ENCODE results near the gene NTM. TPM values are rescaled to one million over a fixed set of nuclear protein-coding genes. Genes with fewer than 3 reads are reported as not detected.

NTM gene
- total RNA-seq, 4 donors from 2014 or later = 0.21 to 3.2 (median 0.84) TPM

- WGBS, 2 donors = 64 to 75% methylated on average over 7 to 9 of the region's 12 CpGs
These were observed 772.1 kb downstream of the NTM start for GRCh38 chr11:132142554-132142953.

GRCh38 chr11:132147464-132147863 lies 777.0 kb downstream of the NTM start:
- TF ChIP-seq POLR2A (IDR thresholded peaks at IDR 0.05) = no peak
- no peak for TF ChIP-seq CTCF (IDR thresholded peaks at IDR 0.05)
- no peaks in the 10 kb centered on the region for H3K9me3 ChIP-seq
- H3K27ac ChIP-seq = no peak overlapping the region
- H3K27me3 ChIP-seq = no peaks in the 10 kb centered on the region
- intact Hi-C loops (cut with DNase I) = no loop called here
- no peak for DNase-seq
- no peaks in the 10 kb centered on the region for H3K36me3 ChIP-seq
- no peak overlapping the region for H3K4me3 ChIP-seq
- no peaks in the 10 kb centered on the region for H3K4me1 ChIP-seq
- WGBS, 2 donors = 83 to 86% methylated on average over 4 to 7 of the region's 7 CpGs

More at GRCh38 chr11:132142554-132142953, 772.1 kb downstream of the NTM start:
- Histone ChIP-seq H3K36me3 (no peaks in the 10 kb centered on the region), H3K9me3 (no peaks in the 10 kb centered on the region), H3K27me3 (no peaks in the 10 kb centered on the region), H3K27ac (no peak overlapping the region), H3K4me3 (no peak overlapping the region), H3K4me1 (no peaks in the 10 kb centered on the region)
- no peak for DNase-seq
- no peak for TF ChIP-seq POLR2A (IDR thresholded peaks at IDR 0.05)
- no peak for TF ChIP-seq CTCF (IDR thresholded peaks at IDR 0.05)
- intact Hi-C loops (cut with DNase I) = no loop called here

- 21 to 51% methylated on average over 4 of the region's 4 CpGs for WGBS, 2 donors
- Histone ChIP-seq H3K9me3 (no peaks in the 10 kb centered on the region), H3K27ac (no peak overlapping the region), H3K27me3 (no peaks in the 10 kb centered on the region), H3K4me3 (no peak overlapping the region), H3K4me1 (no peaks in the 10 kb centered on the region), H3K36me3 (no peaks in the 10 kb centered on the region)
- no peak for DNase-seq
- intact Hi-C loops (cut with DNase I) = no loop called here
- TF ChIP-seq POLR2A (IDR thresholded peaks at IDR 0.05) (no peak), CTCF (IDR thresholded peaks at IDR 0.05) (no peak)
These were observed 784.4 kb downstream of the NTM start for GRCh38 chr11:132154781-132155180.

GRCh38 chr11:132158091-132158490 lies 787.7 kb downstream of the NTM start:
- no peak for DNase-seq
- 70 to 79% methylated on average over 3 of the region's 3 CpGs for WGBS, 2 donors

GRCh38 chr11:132158696-132159095 lies 788.3 kb downstream of the NTM start:
- Histone ChIP-seq H3K9me3 (peaks cover 0 to 4% (median 0%) of the 10 kb centered on the region in 3 donors), H3K4me3 (no peak overlapping the region), H3K27ac (no peak overlapping the region), H3K27me3 (no peaks in the 10 kb centered on the region), H3K36me3 (no peaks in the 10 kb centered on the region), H3K4me1 (no peaks in the 10 kb centered on the region)
- TF ChIP-seq POLR2A (IDR thresholded peaks at IDR 0.05) (no peak), CTCF (IDR thresholded peaks at IDR 0.05) (no peak)
- WGBS, 2 donors = 88 to 91% methylated on average over 2 of the region's 2 CpGs
- intact Hi-C loops (cut with DNase I) = no loop called here
- no peak for DNase-seq

More at GRCh38 chr11:132158091-132158490, 787.7 kb downstream of the NTM start:
- Histone ChIP-seq H3K27ac (no peak overlapping the region), H3K4me1 (no peaks in the 10 kb centered on the region), H3K36me3 (no peaks in the 10 kb centered on the region), H3K9me3 (peaks cover 0 to 4% (median 0%) of the 10 kb centered on the region in 3 donors), H3K4me3 (no peak overlapping the region), H3K27me3 (no peaks in the 10 kb centered on the region)
- TF ChIP-seq POLR2A (IDR thresholded peaks at IDR 0.05) (no peak), CTCF (IDR thresholded peaks at IDR 0.05) (no peak)
- intact Hi-C loops (cut with DNase I) = no loop called here

Measured in esophagus squamous epithelium (tissue), 5 donors.